NT2/D1 (cell line): Measurements from ENCODE around the gene ANKRD13B.

ENCODE experiments used
- DNase-seq: peaks from one replicate; pipeline ENCODE4 v3.0.0-alpha.2; 2011; ENCODE audit warnings: low read depth, low spot score
- H3K27me3 ChIP-seq: 2 replicates; pipeline ENCODE4 v1.6.0; 2011; ENCODE audit warnings: mild to moderate bottlenecking; ENCODE audit not compliant: insufficient read length, insufficient read depth
- H3K36me3 ChIP-seq: 2 replicates; pipeline ENCODE4 v1.6.1; 2011; ENCODE audit warnings: mild to moderate bottlenecking, low read length, mixed read lengths; ENCODE audit not compliant: insufficient read depth, insufficient read length
- H3K4me1 ChIP-seq: 2 replicates; pipeline ENCODE4 v1.5.1; 2011; ENCODE audit not compliant: insufficient read depth, insufficient read length
- H3K4me3 ChIP-seq: 2 replicates; pipeline ENCODE4 v1.5.1; 2011; ENCODE audit warnings: low read depth; ENCODE audit not compliant: insufficient read length
- H3K9ac ChIP-seq: 2 replicates; pipeline ENCODE4 v1.6.0; 2011; ENCODE audit warnings: low read depth; ENCODE audit not compliant: insufficient read length
- H3K9me3 ChIP-seq: 2 replicates; pipeline ENCODE4 v1.5.1; 2011; ENCODE audit warnings: mild to moderate bottlenecking, low read length; ENCODE audit not compliant: insufficient read depth
- SUZ12 ChIP-seq: IDR thresholded peaks from 2 replicates; pipeline ENCODE4 v1.6.1; 2011; ENCODE audit not compliant: insufficient read length, insufficient read depth; ENCODE audit errors: extremely low read depth
- YY1 ChIP-seq: IDR thresholded peaks from 2 replicates; pipeline ENCODE4 v1.6.1; 2011; ENCODE audit not compliant: insufficient read length, insufficient read depth
- ZNF274 ChIP-seq: IDR thresholded peaks from 2 replicates; pipeline ENCODE4 v1.6.1; 2011; ENCODE audit warnings: mild to moderate bottlenecking, low read depth, low read length

The ANKRD13B gene

DNA sequence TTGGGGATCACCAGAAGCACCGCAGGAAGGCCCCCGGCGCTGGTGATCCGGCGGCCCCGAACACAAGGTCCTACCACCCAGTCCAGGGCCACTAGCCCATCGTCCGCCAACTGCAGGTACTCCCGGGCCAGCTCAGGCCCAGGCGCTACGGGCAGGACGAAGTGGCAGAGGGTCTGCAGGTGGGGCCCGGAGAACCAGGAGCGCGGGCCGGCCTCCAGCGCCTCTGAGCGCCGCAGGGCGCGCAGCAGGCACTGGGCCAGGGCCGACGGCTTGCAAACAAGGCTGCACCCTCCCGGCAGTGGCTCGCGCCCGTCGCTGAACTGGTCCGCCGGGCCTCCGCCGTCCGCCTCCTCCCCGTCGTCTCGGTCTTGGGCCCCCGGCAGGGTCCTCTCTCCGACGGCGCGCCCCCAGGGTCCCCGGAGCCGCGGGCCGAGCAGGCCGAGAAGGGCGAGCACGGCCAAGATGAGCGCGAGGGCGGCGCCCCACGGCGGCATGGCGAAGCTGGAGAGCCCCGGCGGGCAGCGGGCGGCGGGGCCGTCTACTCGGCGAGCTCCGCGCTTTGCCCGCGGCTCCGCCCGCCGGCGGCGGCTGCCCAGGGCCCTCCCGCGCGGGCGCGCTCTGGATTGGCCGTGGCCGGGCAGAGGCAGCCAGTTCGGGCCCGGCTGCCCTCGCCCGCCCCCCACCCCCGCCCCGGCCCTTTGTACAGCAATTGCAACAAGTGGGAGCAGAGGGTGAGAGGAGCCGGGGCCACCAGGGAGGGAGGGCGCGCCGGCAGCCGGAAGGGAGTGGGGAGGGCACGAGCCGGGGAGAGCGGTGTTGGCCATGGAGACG lies 26.2 kb upstream of the ANKRD13B start, which contains the start of gene ABHD15:
ABHD15 (minus strand) TSS at position 565 of the 831 bp plus-strand sequence; CDS start at position 494, 71 bp downstream.
- TF ChIP-seq ZNF274 (no peak), SUZ12 (no peak), YY1 (no peak)
- peaks cover 21% of the 10 kb centered on the region for H3K27me3 ChIP-seq
- H3K36me3 ChIP-seq, result peaks cover 3% of the 10 kb centered on the region
- H3K4me1 ChIP-seq, result peaks cover 2% of the 10 kb centered on the region
- H3K9me3 ChIP-seq, result no peaks in the 10 kb centered on the region
- DNase-seq, result no peak
- H3K4me3 ChIP-seq, result peak within 1 kb of the TSS; percentile 68
- H3K9ac ChIP-seq, result peak within 1 kb of the TSS; percentile 82

DNA sequence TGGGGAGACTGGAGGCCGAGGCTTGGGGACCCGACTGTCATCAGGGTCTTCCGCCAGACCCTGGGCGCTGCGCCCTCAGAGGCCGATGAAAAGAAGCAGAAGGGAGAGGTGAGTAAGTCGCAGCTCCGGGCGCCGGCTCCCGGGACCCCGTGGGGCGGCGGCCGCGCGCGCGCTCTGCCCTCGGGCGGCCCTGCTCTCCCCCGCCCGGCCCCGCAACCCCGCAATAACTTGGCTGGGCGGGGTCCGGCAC lies 25.7 kb upstream of the ANKRD13B start:
- peaks cover 21% of the 10 kb centered on the region for H3K27me3 ChIP-seq
- H3K36me3 ChIP-seq, result peaks cover 9% of the 10 kb centered on the region
- no peaks in the 10 kb centered on the region for H3K9me3 ChIP-seq
- H3K4me1 ChIP-seq, result no peaks in the 10 kb centered on the region
- peak overlapping the region; percentile 68 for H3K4me3 ChIP-seq
- H3K9ac ChIP-seq, result peak overlapping the region; percentile 82
- DNase-seq, result no peak
- no peak for TF ChIP-seq YY1

DNA sequence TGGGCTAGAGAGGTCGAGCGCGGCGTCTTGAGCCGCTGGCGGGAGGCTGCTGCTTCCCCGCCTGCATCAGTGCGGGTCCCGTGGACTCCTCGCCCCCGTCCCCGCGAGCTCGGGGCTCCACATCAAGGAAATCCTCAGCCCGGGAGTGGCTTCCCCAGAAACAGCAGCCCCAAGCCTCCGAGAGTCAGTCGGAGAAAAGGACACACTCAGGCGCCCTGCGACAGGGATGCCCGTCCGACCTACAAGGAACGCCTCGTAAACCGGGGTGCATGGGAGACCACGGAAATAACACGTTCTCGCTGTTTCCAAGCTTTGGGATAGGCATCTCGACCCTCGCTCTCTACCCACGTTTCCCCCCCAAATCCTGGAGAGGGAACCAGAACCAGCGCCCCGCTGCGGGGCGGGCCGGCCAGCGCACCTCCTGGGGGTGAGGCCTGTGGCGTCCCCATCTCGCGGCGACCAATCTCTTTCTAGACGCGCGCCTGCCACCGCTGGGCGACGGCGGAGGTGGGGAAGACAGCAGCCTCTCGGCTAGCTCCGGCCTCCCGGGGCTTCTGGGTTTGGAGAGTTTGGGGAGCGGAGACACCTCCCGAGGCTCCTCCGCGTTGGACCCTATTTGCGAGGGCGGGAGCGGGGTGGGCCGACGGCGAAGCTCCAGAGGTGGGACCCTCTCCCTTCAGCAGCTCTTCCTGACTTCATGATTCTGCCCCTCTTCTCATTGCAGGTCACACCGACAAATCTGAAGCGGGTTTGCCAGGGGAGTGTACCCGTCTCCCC lies 25.2 kb upstream of the ANKRD13B start:
- peaks cover 21% of the 10 kb centered on the region for H3K27me3 ChIP-seq
- H3K9me3 ChIP-seq, result no peaks in the 10 kb centered on the region
- peak overlapping the region; percentile 82 for H3K9ac ChIP-seq
- H3K36me3 ChIP-seq, result peaks cover 10% of the 10 kb centered on the region
- H3K4me1 ChIP-seq, result no peaks in the 10 kb centered on the region
- no peak for DNase-seq
- H3K4me3 ChIP-seq, result peak overlapping the region; percentile 68
- TF ChIP-seq YY1 (no peak), SUZ12 (no peak), ZNF274 (no peak)

DNA sequence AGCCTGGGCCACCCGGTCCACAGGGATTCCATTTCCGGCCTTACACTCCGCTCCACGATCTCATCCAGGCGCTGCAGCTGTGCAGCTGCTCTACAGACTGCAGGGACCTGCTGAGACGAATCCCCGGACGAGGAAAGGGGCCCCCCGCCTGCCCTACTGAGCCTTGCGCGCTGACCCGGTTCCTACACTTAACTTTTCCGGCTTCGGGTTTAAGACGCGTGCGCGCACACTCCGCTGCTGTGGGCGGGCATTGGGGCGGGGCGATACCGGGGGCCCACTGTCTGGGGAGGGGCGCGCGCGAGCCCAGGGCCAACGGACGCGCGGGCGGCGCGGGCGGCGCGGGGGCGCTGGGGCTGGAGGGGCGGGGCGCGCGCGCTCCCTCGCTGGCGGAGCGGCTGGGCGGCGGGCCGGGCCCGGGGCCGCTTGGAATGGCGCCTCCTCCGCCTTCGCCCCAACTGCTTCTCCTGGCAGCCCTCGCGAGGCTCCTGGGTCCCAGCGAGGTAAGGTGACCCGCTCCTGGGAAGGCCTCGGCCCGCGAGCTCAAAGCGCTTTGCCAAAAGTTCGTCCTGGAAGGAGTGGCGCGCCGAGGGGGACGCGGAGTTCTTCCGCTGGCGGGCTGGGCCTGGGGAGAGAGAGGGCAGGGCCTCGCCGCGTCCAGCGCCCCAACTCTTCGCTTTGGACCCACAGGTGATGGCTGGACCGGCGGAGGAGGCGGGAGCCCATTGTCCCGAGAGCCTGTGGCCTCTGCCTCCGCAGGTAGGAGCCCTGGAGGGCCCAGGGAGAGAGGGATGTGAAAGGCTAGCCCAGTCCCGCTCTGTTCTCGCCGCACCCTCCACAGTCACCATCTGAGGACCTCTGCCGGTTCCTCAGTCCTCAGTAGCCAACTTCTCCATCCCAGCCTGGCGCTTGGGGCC lies 24.3 kb upstream of the ANKRD13B start, which contains the start of gene TP53I13:
TP53I13 (plus strand) TSS at position 371 of the 914 bp plus-strand sequence; CDS start at position 429, 58 bp downstream.
- Histone ChIP-seq H3K4me1 (no peaks in the 10 kb centered on the region), H3K27me3 (peaks cover 21% of the 10 kb centered on the region), H3K4me3 (peak within 1 kb of the TSS; percentile 73), H3K9me3 (no peaks in the 10 kb centered on the region), H3K9ac (peak within 1 kb of the TSS; percentile 89), H3K36me3 (peaks cover 16% of the 10 kb centered on the region)
- no peak for DNase-seq
- TF ChIP-seq YY1 (no peak), SUZ12 (no peak), ZNF274 (no peak)

DNA sequence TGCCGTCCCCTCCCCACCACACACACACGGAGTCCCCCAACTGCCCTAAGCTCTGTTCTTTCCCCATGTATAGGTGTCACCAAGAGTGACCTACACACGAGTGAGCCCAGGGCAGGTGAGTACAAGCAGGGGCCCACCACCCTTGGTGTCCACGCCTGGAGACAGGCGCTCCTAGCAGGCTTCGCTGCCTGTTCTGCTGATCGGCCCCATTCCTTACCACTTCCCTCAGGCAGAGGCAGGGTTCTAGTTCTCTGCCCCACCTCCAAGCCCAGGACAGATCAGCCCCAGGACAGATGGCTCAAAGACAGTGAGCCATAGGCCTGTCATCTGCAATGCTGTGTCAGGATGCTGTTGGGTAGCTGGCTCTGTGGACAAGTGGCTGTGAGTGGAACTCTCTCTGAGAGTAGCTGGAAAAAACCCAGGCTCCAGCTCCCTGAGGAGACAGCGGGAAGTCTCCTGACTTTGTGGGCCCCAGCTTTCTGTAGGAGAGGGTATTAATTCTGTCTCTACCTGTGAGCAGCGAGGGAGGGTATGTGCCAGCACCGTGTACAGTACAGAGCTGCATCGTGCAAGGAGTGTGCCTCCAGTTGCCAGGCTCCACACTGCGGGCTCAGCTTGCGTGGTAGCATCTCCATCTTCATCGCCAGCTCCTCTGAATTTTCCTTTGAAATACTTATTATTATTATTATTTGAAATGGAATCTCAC lies 23.5 kb upstream of the ANKRD13B start:
- peaks cover 24% of the 10 kb centered on the region for H3K36me3 ChIP-seq
- peak overlapping the region; percentile 89 for H3K9ac ChIP-seq
- H3K9me3 ChIP-seq, result no peaks in the 10 kb centered on the region
- no peaks in the 10 kb centered on the region for H3K4me1 ChIP-seq
- H3K27me3 ChIP-seq, result peaks cover 21% of the 10 kb centered on the region
- peak overlapping the region; percentile 73 for H3K4me3 ChIP-seq
- no peak for DNase-seq
- no peak for TF ChIP-seq SUZ12
- no peak for TF ChIP-seq YY1
- no peak for TF ChIP-seq ZNF274

DNA sequence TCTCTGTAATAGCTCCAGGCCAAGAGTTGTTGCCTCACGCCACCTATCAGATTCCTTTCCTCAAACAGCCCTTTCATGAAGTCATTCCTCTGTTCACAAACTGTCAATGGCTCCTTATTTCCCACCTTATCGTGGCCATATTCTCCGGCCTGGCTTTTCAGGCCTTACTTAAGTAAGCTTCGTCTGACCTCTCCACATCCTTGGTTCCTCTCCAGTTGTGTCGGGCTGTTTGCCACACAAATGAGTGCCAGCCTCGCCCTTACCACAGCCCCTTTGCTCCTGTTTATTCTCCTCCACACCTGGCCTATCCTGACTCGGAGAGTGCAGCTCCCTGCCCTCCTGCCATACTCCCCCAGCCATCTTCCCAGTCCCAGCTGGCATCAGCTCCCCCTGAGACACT lies 22.4 kb upstream of the ANKRD13B start:
- H3K9me3 ChIP-seq, result no peaks in the 10 kb centered on the region
- DNase-seq, result no peak
- no peaks in the 10 kb centered on the region for H3K4me1 ChIP-seq
- H3K4me3 ChIP-seq, result no peak overlapping the region
- no peak overlapping the region for H3K9ac ChIP-seq
- peaks cover 36% of the 10 kb centered on the region for H3K36me3 ChIP-seq
- peaks cover 12% of the 10 kb centered on the region for H3K27me3 ChIP-seq
- TF ChIP-seq SUZ12 (no peak), YY1 (no peak), ZNF274 (no peak)

DNA sequence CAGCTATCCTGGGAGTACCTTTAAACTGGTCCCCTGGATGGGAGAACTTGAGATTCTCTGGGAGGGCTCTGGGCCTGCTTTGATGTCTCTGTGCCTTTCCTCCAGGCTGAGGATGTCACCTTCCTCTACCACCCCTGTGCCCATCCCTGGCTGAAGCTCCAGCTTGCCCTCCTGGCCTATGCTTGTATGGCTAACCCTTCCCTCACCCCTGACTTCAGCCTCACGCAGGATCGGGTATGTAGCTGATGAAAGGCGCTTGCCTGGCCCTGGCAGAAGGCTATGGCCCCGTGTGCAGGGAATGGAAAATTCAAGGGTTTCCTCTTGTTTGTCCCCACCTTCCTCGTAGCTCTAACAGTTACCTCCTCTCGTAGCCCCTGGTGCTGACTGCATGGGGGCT lies 21.4 kb upstream of the ANKRD13B start:
- peaks cover 2% of the 10 kb centered on the region for H3K27me3 ChIP-seq
- H3K9me3 ChIP-seq, result no peaks in the 10 kb centered on the region
- H3K4me3 ChIP-seq, result no peak overlapping the region
- TF ChIP-seq YY1, result no peak
- TF ChIP-seq ZNF274, result no peak
- TF ChIP-seq SUZ12, result no peak
- no peak overlapping the region for H3K9ac ChIP-seq
- H3K4me1 ChIP-seq, result peaks cover 2% of the 10 kb centered on the region
- peaks cover 45% of the 10 kb centered on the region for H3K36me3 ChIP-seq
- DNase-seq, result no peak
